ENCODE data around the gene C4orf17.

DNA sequence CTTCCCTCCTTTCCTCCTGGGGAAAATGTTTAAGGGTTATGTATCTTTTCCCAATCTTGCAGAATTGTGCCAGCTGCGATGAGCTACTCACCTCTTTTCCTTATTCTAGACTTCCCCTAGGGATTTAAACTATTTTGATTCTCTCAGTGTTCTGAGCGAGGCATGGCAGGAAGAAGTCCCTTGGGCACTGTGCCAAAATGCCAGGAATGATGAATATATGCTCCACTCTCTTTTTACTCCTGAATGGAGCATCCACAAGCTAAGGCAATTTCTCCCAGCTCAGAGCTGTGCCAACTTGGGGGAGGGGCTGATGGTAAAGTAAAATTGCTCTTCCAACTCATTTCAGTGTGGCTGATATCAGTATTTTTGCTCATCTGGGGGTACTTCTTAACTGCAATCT lies 4.0 kb upstream of the C4orf17 start:
- TF ChIP-seq POLR2AphosphoS5 (IDR thresholded peaks at IDR 0.05), result no peak
- TF ChIP-seq, protein P1, sequence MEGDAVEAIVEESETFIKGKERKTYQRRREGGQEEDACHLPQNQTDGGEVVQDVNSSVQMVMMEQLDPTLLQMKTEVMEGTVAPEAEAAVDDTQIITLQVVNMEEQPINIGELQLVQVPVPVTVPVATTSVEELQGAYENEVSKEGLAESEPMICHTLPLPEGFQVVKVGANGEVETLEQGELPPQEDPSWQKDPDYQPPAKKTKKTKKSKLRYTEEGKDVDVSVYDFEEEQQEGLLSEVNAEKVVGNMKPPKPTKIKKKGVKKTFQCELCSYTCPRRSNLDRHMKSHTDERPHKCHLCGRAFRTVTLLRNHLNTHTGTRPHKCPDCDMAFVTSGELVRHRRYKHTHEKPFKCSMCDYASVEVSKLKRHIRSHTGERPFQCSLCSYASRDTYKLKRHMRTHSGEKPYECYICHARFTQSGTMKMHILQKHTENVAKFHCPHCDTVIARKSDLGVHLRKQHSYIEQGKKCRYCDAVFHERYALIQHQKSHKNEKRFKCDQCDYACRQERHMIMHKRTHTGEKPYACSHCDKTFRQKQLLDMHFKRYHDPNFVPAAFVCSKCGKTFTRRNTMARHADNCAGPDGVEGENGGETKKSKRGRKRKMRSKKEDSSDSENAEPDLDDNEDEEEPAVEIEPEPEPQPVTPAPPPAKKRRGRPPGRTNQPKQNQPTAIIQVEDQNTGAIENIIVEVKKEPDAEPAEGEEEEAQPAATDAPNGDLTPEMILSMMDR (IDR thresholded peaks at IDR 0.05), result no peak
- no peak for TF ChIP-seq POLR2A (IDR thresholded peaks at IDR 0.05)

All from prostate gland (tissue), 2 donors.